LHCN-M2 (cell line): ENCODE measurements around the gene CEP83. TPM values are rescaled to one million over a fixed set of nuclear protein-coding genes. Genes with fewer than 3 reads are reported as not detected.
A peak's percentile ranks its signal among the peaks of the same experiment; 100 is the strongest.

ENCODE experiments used
- DNase-seq: peaks from one replicate; pipeline ENCODE4 v3.0.0-alpha.2; 2012; ENCODE audit warnings: low read depth
- total RNA-seq: library from RNA; depleted of rRNA; stranded (reverse); fragments of >200 nt; gene quantifications from 2 replicates; pipeline ENCODE4 v1.2.3, GENCODE V29; 2014

Gene CEP83
- total RNA-seq, 1 experiment from 2014 or later, result 11.7 TPM

- peak; percentile 9 for DNase-seq
These were observed 154.3 kb downstream of the CEP83 start for GRCh38 chr12:94305130-94305957.

GRCh38 chr12:94304566-94305061, 155.1 kb downstream of the CEP83 start:
- no peak for DNase-seq

DNA sequence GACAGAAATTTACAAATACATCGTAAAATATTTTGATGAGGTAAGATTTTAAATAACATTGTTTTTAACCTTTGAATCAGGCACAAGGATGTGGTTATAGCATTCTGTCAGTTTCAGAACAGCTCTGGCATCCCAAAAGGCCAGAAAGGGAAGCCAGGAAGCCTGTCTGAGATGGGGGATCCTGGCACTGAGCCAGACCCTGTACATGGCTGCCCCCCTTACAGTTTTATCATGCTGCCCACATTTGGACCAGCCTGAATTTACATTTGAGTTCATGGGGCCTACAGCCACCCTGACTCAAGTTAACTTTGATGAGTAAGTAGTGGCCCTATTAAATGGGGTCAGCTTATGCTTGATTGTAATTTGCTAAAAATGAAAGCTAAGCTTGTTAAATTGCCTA, 155.7 kb downstream of the CEP83 start:
- no peak for DNase-seq

DNA sequence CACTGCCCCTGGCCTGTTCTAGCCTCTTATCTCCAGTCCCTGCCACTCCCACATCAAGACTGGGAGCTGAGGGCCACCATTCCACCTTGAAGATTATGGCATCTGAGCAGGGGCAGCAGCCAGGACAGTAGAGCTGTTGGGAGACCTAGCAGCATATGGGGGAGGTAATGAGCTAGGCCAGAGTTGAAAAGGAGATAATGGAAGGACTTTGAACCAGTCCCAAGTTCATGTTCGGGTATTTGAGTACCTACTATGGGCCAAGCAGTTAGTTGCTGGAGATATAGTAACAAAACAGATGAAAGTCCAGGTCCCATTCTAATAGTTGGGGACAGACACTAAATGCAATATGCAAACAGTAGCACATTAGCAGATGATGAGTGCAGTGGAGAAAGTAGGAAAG, 159.8 kb downstream of the CEP83 start:
- no peak for DNase-seq

GRCh38 chr12:94297876-94298505, 161.7 kb downstream of the CEP83 start:
- no peak for DNase-seq

DNA sequence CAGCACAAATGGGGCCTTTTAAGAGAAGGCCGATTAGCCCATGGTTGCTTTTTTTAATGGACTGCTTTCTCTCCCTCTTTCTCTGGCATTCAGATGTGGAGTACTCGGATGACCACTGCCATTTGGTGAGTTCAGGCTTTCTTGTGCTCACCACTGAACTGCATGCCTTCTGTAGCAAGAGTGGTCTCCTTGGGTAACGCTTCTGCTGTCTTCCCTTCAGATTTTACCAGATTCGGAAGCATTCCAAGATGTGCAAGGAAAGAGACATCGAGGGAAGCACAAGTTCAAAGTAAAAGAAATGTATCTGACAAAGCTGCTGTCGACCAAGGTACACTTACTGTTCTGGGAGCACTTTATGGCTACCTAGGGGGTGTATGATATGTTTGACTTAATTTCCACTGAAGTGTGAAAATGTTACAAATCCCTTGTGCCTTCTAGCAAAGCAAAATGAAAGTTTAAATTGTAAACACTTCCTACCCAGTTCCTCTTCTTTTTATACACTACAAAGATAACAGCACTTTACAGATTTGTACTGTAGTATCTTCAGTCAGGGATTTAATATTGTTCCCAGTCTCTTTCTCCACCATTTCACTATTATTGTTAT, 162.5 kb downstream of the CEP83 start:
- no peak for DNase-seq

DNA sequence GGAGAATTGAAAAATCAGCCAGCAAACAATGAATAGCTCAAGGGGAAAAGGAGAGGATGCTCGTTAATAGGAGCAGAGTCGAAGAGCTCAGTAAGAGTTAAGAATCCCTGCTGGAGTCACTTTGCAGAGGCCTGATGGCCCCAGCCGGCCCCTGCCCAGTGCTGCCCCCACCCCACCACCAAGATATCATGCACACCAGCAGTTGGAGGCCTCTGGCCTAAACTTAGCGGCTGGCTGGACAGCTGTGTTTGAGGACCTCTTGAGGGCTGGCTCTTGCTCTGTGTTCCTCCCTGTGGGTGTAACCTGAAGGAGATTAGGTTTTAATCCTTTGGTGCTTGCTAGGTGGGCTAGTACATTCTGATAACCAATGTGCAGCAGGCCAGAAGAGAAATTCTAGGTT, 169.3 kb downstream of the CEP83 start:
- peak; percentile 33 for DNase-seq

DNA sequence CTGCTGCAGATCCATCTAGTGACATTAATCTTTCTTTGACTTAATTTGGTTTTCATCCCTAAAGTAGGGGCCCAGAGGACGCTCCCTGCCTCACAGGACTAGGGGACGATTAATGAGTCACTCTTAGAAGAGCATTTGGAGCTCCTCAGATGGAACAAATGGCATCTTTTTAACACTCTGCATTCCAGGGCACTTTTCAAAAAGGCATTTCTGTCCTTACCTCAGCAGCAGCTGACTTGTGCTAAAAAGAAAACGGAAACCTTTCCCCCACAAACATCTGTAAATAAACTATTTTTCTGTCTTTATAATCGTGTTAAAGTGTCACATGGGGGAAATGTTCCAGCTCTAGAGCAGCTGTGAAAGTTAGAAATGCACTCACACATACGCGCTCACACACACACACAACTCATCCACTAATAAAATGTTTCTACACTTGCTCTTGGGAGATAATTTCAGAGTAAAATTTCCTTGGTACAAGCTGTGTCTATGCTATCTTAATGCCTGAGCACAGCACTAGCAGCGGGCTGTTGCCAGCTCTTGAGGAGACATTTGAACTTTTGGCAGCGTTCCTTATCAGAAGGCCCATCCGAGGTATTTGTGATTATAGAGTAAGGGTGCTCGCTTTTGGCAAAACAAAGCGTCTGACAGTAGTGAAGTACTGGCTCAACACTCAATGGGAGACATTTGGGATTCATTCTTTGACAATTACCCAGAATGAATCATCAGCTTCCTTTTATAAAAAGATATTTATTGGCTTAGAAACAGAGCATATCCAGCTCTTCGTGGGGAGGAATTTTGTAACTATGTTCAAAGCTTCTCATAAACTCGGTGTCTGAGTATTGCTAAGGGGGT, 170.0 kb downstream of the CEP83 start:
- DNase-seq, result peak; percentile 59

DNA sequence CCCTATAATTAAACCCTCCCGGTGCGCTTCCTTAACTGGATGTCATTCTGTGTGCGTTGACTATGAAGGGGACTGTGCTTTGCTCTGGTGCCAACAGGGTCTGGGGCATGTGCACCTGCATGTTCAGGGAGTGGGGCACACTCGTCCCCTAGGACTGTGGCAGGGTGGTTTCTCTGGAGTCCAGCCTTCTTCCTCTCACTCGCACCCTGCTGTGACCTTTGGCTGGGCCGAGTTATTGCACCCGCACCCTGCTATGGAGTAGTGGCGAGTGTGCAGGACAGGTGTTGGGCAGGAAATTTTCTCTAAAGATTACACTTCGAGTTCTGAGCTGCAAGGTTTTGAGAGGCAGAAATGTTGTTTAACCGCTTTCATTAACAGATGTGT, 172.4 kb downstream of the CEP83 start:
- DNase-seq, result no peak

- no peak for DNase-seq
These were observed 173.0 kb downstream of the CEP83 start for GRCh38 chr12:94286583-94287244.

DNA sequence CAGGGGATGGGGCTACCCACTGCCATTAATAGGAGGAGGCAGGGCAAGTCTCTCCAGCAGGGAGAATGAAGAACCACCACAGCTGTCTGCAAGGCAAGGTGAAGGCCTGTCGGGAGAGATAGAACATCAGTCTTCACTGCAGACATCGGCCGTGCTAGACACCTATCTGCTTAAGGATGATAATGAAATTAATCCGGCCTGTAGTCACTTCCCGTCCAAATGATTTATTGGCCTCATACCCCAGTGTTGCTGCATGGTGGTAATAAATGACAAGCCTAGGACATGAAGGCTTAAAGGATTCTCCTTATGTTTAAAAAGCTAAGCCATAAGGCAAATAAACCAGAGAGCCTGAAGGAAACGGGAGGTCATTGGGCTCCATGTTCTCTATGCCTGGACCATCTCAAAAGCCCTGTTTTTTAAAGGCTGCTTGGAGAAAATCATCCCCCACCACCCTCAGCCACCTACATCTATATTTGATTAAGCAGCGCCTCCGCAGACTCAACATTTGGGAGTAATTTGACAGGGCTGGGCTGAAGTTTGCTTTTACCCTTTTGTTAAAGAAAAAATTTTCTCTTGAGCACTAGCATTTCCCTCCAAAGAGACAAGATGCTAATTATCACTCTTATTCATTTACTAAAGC, 173.6 kb downstream of the CEP83 start:
- no peak for DNase-seq

GRCh38 chr12:94284859-94285258, 174.8 kb downstream of the CEP83 start:
- DNase-seq, result no peak

GRCh38 chr12:94284046-94284445, 175.6 kb downstream of the CEP83 start:
- DNase-seq, result no peak

DNA sequence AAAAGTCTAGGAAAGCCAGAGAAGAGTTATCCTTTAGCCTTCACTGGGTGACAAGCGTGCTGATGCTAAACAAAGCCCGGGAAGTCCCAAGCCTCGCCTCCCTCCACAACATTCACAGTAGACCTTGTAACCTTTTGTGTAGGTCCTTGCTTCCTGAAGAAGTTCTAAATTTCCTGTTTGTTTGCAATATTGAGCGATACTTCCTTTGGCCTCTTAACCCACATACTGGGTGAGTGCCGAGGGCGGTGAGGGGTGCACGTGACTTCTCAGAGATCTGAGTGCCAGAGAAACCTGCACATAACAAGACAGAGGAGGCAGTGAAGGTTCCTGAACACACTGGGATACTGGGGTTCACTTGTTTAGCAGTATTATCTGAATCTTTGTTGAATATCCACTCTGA, 177.0 kb downstream of the CEP83 start:
- DNase-seq, result no peak

GRCh38 chr12:94280063-94280462, 179.6 kb downstream of the CEP83 start:
- no peak for DNase-seq

DNA sequence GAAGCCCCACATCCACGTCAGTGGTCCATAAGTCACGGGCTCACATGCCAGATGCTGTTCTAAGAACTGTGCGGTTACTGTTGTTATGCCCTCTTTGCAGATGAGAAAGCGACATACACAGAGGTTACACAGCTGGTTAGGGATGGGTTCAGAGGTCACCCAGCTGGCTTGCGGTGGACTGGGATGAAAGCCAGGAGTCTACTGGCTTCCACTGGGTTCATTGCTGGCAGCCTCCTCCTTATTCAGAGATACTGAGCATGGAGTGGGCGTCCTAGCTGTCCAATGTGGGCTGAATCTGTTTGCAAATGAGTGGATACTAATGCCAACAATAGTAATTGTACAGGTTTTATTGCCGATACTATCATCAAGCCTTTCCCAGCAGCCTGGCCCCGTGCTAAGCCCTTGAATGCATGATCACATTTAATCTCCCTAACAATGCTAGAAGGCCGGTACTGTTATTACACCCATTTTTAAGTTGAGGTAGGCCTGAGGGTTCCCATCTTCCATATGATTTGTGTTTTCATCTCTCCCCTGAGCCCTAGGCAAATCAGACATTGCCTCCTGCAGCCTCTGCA, 182.2 kb downstream of the CEP83 start:
- peak; percentile 84 for DNase-seq

GRCh38 chr12:94276725-94277124, 182.9 kb downstream of the CEP83 start:
- no peak for DNase-seq

DNA sequence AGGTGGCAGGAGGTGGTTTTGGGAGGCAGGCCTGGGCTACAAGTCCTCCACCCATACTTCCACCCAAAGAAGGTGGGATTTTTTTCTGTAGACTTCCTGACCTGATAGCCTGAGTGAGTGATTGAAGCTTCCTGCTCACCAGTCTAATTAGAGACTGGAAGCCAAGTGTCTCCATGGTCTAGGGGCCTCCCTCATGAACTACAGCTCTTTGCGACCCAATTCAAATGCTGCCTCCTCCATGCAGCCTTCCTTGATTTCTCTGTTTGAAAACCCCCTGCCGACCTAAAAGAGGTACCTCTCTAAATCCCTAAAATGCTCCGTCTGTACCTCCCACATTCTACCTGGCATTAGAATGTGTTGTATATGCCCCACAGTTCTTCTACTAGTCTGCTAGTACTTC, 186.4 kb downstream of the CEP83 start:
- DNase-seq, result no peak

DNA sequence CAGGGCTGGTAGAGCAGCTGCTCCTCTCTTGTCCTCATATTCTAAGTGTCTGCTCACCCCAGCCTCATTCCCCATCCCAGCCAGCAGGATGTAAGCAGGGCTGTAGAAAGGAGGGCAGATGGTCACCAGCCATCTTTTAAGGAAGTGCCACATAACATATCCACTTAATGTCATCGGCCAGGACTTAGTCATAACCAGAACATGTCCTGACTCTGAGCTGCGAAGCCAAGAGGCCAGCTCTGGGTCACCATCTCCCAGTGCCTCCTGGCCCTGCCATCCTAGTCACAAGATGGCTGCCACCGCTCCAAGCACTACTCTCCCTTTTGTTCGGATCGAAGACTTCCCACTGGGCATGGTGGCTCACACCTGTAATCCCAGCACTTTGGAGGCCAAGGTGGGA, 187.4 kb downstream of the CEP83 start:
- no peak for DNase-seq

GRCh38 chr12:94271351-94271750, 188.3 kb downstream of the CEP83 start:
- DNase-seq, result no peak
